ENCODE measurements around the gene FEZ2.

The FEZ2 gene

DNA sequence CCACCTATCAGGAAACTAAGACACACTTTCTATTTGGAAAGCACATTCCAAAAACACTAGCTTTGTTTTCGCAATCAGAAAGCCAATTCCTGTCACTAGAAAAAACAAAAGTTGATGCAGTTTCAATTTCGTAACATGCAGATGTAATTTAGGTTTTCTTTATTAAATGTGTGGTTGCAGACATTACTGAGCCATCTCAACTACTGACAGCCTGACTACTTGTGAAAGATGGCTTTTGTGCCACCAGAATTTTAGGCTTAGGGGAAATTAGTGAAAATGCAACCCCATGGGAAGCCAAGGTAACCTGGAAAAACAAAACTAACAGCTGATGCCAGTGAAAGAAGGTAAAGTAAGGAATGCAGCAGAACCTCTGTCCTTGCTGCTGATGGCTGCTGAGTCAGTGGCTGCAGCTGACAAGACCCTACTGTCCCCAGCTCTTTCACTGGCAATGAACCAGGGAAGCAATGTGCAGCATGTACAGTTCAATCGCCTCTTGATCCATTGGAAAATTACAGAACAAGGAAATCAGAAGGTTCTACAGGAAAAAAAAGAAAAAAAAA lies 34.9 kb downstream of the FEZ2 start:
- in situ Hi-C loops (cut with HindIII; ENCODE audit: low sequenced_read_pairs) = no loop called here

DNA sequence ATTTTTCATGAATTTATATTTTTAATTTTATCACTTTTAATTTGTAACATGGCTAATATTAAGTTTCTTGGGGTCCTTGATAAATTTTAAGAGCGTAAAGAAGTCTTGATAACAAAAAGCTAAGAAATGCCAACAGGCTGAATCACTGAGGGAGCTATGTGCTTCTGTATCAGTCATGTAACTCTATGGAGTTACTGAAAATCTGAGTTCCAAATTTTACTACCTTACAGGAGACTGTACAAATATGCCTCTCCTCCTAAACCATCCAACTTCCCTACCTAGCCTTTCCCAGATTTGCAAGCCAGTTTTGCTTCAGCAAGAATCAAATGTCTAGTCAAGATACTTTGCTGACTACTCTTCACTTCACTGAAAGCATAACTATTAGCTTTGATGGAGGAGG lies 35.7 kb downstream of the FEZ2 start:
- in situ Hi-C loops (cut with HindIII; ENCODE audit: low sequenced_read_pairs) = no loop called here

DNA sequence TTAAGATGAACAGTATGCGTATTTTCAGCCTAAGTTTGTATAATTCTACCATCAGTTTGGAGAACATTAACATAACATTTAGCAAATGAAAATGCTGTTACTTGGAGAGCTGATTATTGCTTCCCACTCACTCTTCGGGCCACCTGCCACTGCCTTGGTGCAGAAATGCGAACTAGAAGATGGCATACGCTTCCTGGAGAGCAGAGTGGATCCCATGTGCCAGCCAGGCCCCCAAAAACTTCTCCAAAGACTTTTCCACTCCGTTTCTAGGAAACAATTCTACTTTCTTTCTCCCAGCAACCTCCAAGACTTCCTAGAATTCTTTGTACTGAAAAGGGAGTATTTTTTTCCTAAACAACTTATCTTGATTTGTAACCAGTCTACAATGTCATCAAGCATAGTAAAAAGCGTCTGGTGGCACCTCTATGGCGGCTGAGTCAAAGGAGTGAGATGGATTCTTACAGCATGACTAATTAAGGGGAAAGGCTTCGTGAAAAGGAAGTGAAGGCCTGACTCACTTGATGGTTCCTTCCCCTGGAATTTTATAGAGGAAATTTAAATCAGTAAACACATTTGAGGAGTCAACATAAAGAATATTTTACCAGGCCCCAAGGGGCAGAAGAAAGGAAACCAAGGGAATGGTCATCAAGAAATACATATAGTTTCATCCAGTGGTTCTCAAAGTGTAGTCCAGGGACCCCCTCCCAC lies 36.6 kb downstream of the FEZ2 start:
- in situ Hi-C loops (cut with HindIII; ENCODE audit: low sequenced_read_pairs) = no loop called here

DNA sequence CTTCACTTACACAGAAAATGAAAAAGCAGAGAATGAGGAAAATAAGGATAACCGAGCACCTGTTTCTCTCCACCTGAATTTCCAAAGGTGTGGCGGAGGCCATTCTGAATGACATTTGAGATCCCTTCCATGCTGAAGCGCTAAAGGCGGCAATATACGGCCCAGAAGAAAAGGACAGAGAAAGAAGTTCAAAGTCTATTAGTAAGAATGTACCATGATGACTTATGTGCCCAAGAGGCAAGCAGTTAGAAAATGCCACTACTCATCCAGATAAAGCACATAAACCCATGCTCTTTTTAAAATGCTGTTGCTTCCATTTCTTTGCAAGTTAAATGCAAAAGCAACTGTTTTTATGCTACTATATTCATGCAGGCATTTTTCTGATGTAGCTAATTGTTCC lies 37.2 kb downstream of the FEZ2 start:
- in situ Hi-C loops (cut with HindIII; ENCODE audit: low sequenced_read_pairs) = no loop called here

DNA sequence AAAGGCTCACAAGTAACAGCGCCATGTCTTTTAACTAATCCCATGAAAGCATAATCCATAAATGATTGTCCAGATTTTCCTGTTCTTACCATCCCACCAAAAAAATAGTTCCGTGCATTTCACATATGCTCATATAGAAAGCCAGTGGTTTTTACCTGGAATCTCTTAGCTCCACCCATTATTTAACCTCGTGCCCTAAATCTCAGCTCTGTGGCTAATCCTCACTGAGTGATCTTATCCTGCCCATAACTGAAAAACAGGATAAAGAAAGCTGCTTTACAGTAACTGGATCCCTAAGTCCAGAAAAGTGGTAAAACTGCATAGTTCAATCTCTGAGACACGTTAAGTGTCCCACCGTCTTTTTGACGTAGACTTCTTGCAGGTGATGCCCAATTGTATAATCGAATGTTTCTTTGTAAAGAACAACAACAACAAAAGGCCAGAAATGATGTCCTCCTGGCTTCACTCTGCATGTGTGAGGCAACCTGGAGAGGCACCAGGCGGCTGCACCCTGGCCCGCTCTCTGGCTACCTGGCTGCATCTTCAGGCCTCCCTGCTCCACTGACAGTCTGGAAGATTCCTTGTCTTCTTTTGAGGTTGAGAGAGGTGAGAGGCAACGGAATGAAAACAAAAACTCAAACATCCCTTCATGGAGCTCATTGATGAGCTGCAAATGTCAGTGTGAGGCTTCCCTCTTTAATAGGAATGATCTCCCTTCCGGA lies 38.6 kb downstream of the FEZ2 start:
- in situ Hi-C loops (cut with HindIII; ENCODE audit: low sequenced_read_pairs) = no loop called here

DNA sequence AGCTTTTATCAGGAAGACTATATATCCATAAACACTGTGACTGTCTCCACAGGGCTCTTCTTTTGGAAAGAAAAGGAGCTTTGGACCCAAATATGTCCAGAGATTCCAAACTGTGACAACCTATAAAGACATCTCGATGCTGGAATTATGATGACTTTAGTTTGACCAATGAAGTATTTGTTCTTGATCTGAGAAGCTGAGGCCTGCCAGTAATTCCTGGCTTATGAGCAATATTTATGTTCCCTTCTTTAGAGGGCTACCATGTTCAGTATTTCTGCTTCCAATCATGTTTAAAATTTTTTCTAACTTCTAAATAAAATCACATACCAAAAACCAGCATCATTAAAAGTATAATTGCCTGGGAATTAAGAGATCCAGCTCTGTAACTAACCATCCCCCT lies 41.1 kb downstream of the FEZ2 start:
- in situ Hi-C loops (cut with HindIII; ENCODE audit: low sequenced_read_pairs) = no loop called here

DNA sequence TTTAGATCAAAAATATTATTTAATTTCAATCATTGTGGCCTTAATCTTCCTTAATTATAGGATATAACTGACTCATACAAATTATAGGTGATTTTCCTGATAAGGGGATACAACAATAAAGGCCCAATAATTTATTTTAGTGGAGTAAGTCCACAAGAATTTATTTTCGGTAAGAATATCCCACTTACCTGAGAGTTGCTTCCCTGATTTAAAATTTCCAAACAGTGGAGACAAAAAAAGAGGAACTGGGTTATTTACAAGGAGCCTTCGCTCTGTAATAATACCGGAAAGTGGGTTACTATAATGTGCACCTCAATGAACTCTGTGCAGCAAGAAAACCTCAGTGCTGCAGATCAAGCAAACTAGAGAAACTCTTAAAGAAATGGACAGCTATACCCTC lies 42.2 kb downstream of the FEZ2 start:
- in situ Hi-C loops (cut with HindIII; ENCODE audit: low sequenced_read_pairs) = no loop called here

DNA sequence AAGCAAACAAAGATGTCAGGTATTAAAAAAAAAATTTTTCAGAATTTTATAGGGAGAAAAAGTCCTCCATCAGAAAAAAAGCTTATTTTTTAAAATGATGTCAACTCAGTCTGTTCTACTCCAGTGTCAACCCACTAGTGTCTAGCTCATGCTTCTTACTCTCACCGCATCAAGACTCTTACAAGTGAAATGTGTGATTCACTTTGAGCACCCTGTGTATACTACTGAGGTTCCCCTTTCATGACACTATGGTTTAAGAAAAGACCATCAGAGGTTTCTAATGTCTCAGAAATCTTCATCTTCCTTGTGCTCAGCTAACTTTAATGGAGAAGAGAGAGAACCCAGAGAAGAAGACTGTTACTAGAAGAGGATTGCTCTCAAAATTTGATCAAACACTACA lies 43.4 kb downstream of the FEZ2 start:
- in situ Hi-C loops (cut with HindIII; ENCODE audit: low sequenced_read_pairs) = no loop called here

DNA sequence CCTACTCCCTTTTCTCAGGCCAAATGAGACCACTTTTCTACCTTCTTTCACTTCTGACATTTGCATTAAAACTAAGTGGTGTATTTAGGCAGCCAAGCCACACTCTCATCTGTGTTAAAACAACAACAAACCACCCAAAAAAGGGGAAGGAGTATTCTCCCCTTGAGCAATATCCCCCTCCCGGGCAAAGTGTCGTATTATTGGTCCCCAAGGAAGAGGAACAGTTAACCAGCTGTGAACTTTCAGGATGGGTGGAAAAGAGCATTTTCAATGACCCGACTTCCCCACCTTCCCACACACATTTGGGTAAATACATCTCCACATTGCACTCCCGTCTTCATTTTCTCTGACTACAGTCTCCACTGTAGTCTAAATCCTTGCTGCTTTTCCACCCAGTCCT lies 44.3 kb downstream of the FEZ2 start:
- in situ Hi-C loops (cut with HindIII; ENCODE audit: low sequenced_read_pairs) = no loop called here

DNA sequence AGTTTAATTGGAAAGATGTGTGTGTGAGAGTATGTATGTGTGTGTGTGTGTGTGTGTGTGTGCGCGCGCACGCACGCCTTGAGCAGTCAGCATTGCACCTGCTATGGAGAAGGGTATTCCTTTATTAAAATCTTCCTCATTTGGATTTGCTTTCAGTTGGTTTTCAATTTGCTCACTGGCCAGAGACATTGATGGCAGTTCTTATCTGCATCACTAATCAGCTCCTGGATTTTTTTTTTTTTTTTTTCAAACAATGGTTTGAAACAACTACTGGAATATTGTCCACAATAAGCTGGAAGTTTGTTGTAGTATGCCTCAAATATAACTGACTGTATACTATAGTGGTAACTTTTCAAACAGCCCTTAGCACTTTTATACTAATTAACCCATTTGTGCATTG lies 48.0 kb downstream of the FEZ2 start:
- in situ Hi-C loops (cut with HindIII; ENCODE audit: low sequenced_read_pairs) = no loop called here

DNA sequence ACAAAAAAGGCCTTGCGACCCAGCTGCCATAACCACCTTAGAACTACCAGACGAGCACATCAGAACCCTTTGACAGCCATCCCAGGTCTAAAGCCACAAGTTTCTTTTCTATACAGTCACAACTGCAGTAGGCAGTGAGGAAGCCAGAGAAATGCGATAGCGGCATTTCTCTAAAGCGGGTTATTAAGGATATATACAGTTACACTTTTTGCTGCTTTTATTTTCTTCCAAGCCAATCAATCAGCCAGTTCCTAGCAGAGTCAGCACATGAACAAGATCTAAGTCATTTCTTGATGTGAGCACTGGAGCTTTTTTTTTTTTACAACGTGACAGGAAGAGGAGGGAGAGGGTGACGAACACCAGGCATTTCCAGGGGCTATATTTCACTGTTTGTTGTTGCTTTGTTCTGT lies 48.8 kb downstream of the FEZ2 start:
- in situ Hi-C loops (cut with HindIII; ENCODE audit: low sequenced_read_pairs) = no loop called here

DNA sequence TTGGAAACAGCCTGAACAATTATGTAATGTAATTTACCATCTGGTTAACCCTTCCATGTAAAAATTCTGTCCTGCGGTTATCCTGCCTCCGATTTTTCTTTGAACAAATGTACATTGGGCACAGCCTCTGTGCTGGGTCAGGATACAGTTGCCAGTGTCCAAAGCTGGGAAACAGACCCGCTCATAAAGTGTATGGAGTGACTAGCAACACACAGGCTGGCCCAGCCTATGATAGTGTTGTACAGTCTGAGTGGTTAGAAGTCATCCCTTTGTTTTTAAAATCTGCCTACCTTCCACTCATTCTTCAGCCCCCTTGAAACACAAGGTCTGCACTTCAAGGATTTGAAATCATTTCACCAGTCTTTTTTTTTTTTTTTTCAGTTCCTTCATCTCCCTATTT lies 50.1 kb downstream of the FEZ2 start:
- in situ Hi-C loops (cut with HindIII; ENCODE audit: low sequenced_read_pairs) = no loop called here

DNA sequence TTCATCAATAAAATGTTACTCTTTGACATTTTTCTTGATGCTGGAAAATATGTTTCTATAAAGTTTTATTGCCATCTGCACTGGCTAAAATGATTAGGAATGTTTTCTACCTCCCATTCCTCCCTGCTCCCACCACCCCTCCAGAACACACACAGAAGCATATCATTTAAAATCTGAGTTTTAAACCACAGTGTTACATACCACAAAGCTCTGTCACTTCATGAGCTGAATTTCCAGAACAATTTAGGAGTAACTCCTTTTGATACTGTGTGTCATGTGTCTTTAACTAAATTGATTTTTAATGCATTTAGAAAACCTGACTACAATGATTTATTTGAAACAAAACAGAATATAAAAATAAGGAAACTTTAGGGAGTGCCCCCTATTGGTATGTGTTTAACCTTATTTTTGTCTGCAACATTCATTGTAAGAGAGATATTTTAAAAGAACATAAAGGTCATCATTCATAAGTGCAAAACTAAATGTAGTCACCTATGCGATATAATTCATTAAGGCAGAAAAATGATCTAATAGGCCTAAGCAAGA lies 52.0 kb downstream of the FEZ2 start:
- in situ Hi-C loops (cut with HindIII; ENCODE audit: low sequenced_read_pairs) = no loop called here

DNA sequence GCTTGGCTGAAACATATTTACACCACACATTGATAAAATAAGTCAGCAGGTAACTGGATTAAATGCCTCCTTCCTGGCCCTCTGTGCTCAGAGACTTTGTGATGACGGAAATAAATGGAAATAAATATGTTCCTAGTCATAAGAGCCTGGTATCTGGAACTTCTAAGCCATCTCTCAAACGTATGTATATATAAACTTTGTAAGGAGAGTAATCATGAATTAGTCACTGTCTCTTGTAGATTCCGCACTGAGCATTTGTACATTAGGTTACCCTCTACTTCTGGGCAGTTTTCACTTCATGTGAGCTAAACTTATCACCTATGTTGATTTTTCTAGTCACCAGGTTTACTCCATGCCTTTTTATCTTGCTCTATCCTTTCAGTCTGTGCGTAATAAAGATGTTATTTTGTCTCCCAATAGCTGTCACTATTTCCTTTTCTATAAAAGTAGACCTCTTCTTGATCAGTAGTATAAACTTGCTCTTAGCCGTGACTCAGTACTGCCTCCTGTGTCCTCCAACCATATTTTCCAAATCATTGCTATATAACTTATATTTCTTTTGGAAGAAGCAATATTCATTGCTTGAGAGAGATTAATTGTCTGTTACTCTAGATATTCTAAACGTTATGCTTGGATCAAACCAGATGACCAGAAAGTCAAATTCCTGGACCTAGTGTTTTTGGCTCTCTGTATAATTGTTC lies 53.2 kb downstream of the FEZ2 start:
- in situ Hi-C loops (cut with HindIII; ENCODE audit: low sequenced_read_pairs) = no loop called here

DNA sequence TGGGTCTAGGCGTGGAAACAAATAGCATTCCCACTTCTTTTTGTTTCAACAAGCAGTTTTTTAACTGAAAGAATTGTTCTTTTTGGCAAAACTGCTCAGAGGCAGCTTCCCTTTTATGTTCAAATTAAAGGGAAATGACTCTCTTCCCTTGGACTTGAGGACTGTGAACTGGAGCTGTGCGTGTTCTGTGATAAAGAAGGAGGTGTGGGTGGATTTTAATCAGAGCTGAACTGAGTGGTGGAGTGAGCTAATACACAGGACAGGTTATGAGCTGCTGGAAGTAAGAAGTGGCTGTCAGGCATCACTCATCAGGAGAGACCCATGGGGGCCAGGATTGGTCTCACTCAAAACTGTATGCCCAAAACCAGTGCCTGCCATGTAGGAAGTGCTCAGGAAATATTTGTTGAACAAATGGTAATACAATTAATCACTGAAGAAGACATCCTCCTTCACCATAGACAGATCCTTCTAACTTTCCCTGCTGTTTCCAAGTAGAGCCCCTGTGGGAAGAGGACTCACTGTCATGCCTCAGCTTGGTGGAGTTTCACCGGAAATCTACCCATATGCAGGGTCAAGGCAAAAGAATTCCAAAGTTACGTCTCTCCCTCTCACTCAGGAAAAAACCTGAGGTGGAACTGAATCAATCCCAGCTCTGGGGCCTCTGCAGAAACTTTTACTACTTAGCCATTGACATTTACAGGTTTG lies 55.9 kb downstream of the FEZ2 start:
- in situ Hi-C loops (cut with HindIII; ENCODE audit: low sequenced_read_pairs) = no loop called here

DNA sequence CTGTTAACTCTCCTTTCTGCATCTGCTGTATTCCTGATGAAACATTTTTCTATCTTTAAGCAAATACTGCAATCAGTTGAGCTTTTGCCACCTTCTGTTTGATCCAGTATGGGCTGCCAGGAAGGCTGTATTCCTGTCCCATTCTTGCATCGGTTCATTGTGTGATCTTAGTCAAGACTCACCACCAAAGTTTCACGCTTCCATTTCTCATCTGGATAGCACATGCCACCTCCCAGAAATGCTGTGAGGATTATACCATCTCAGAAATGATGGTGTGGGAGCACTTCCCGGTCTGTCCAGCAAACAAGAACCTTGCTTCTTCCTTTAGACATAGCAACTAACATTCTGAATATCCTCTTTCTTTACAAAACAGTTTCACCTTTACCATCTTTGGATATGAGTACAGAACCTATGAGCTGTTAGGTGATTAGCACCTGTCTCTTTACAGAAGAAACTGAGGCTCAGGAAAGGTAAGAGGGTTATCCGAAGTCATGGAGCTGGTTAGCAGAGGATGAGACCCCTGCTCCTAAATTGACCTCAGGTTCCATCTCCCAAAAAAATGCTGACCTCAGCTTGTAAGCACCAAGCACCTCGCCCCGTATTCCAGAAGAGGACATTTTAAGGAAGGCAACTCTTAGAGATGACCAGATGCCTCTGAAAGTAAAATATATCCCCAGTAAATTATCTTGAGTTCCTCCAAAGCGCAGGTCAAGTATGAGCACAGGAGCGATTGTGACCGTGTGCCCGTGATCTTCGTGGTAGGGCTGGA lies 56.8 kb downstream of the FEZ2 start:
- in situ Hi-C loops (cut with HindIII; ENCODE audit: low sequenced_read_pairs) = no loop called here

DNA sequence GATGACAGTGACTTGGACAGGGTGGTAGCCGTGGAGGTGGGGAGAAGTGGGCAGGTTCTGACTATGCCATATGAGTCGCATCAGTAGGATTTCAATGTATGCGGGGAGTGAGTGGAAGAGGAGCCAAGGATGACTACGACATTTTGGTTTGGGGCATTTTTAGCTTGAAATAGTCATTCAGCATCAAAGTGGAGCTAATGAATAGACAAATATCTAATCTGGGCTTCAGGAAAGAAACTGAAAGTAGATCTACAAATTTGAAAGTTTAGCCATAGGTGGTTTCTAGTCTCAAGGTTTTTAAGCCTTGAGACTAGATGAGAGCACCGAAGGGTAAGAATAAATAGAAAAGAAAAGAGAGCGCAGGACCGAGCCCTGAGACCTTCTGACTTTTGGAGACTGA lies 58.3 kb downstream of the FEZ2 start:
- in situ Hi-C loops (cut with HindIII; ENCODE audit: low sequenced_read_pairs) = no loop called here

DNA sequence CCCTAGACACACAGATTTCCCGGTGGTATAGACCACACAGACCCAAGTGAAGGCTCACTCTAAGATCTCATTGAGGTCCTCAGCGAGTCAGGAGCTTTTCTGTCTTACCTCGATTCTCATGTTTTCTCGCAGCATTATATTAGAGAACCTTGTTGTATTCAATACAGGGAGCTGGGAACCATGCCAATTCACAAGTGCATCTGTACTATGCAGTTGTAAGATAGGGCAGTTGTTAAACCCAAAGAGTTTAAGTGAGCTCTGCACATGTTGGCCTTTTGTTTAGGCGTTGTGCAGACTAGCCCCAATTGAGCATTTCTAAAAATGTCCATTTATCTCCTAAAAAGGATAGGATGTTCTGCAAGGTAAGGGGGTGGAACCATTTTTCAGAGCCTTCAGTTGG lies 59.6 kb downstream of the FEZ2 start:
- in situ Hi-C loops (cut with HindIII; ENCODE audit: low sequenced_read_pairs) = no loop called here

DNA sequence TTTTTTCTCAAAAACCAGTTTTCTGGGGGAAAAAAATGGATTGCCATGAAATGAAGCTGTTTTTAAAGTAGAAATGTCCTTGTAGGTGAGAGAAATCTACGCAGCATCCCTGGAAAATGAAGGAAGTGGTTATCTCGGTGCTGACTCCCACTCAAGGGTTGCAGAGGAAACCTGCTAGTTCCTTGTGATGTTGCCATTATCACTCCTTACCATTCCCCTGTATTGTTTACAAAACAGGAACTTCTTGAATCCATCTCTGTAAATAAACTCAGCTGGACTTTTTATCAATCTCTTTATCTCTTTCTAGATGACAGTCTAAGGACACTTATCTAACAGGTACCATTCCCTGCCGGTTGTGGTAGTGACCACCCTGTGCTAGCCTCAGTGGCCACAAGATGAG lies 61.2 kb downstream of the FEZ2 start:
- in situ Hi-C loops (cut with HindIII; ENCODE audit: low sequenced_read_pairs) = no loop called here

DNA sequence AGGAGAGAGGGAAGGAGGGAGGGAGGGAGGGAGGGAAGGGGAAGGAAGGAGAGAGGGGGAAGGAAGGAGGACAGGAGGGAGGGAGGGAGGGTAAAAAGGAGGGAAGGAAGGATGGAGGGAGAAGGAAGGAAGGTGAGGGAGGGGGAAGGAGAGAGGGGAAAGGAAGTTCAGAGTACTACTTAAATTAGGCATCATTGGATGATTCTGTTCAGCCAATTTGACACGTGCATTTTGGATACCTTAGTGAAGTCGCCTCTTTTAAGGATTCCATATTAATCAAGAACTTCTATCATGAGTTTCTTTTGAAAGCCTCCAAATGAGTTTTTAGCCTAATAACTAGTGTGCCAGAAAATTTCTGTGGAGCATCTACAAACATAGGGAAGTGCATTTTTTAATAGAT lies 62.9 kb downstream of the FEZ2 start:
- in situ Hi-C loops (cut with HindIII; ENCODE audit: low sequenced_read_pairs) = no loop called here

Measured in endothelial cell of hepatic sinusoid (primary cell).